B cell (primary cell): ENCODE data around the gene NOC2L. TPM values are rescaled to one million over a fixed set of nuclear protein-coding genes. Genes with fewer than 3 reads are reported as not detected.
A peak's percentile ranks its signal among the peaks of the same experiment; 100 is the strongest.

Experiments used
- ATAC-seq: fragments of 200-7000 bp; cut with Tn5 transposase; one replicate; pipeline ENCODE4 v1.10.0; 2021; ENCODE audit warnings: low read depth, mild to moderate bottlenecking, moderate number of reproducible peaks, moderate library complexity
- CTCF ChIA-PET: fragments of 350-600 bp; sonication (Branson Sonifier 250); formaldehyde crosslinking; loops from one replicate; lab custom pipeline; 2021; ENCODE audit warnings: antibody characterized with exemption, inconsistent platforms; lab: Charles Lee
- POLR2A ChIA-PET: fragments of 350-600 bp; sonication (Branson Sonifier 250); formaldehyde crosslinking; loops from one replicate; lab custom pipeline; 2021; ENCODE audit warnings: antibody characterized with exemption; lab: Charles Lee
- DNase-seq: peaks from one replicate; pipeline ENCODE4 v3.0.0; 2013
- H2AFZ ChIP-seq: 2 replicates; pipeline ENCODE4 v1.6.1; 2012; ENCODE audit warnings: mild to moderate bottlenecking, low read depth, low read length; ENCODE audit not compliant: insufficient read depth, poor library complexity, severe bottlenecking
- H3K27ac ChIP-seq, 2 donors: 1 replicate in 1 of 2; 2 replicates in 1 of 2; pipeline ENCODE4 v1.5.1; 2012 to 2013; ENCODE audit warnings: low read length in 2 of 2, mild to moderate bottlenecking in 2 of 2, moderate library complexity in 1 of 2
- H3K27me3 ChIP-seq, 4 experiments: fragments of 200-600 bp in 1 of 4; sonication (generic) in 1 of 4; replicated peaks in 1 of 4; 1 replicate in 2 of 4; 2 replicates in 2 of 4; pipeline versions ENCODE4 v1.6.1 to v1.7.0; 2013 to 2016; ENCODE audit warnings: low read length in 3 of 4, mild to moderate bottlenecking in 2 of 4, mixed read lengths in 1 of 4, moderate library complexity in 1 of 4; ENCODE audit not compliant: insufficient read depth in 4 of 4, control insufficient read depth in 3 of 4; ENCODE audit errors: control extremely low read depth in 1 of 4
- H3K36me3 ChIP-seq, 2 experiments: replicated peaks in 1 of 2; 1 replicate in 1 of 2; 2 replicates in 1 of 2; pipeline versions ENCODE4 v1.6.1 to v1.7.1; 2013; ENCODE audit warnings: low read length in 1 of 2; ENCODE audit not compliant: insufficient read depth in 2 of 2, control insufficient read depth in 1 of 2; ENCODE audit errors: control extremely low read depth in 1 of 2, extremely low read depth in 1 of 2
- H3K4me1 ChIP-seq, 2 donors: fragments of 200-600 bp in 1 of 2; sonication (generic) in 1 of 2; 1 replicate in 1 of 2; 2 replicates in 1 of 2; pipeline versions ENCODE4 v1.5.1 to v1.6.1; 2013 to 2017; ENCODE audit warnings: low read length in 2 of 2; ENCODE audit not compliant: control insufficient read depth in 2 of 2, insufficient read depth in 2 of 2
- H3K4me2 ChIP-seq: replicated peaks from 2 replicates; pipeline ENCODE3; 2012; ENCODE audit warnings: mild to moderate bottlenecking, low read depth, low read length; ENCODE audit not compliant: poor library complexity, severe bottlenecking
- H3K4me3 ChIP-seq, 5 experiments: fragments of 200-600 bp in 1 of 5; sonication (generic) in 1 of 5; 1 replicate in 3 of 5; 2 replicates in 2 of 5; pipeline versions ENCODE4 v1.5.1 to v1.7.0; 2011 to 2016; ENCODE audit warnings: low read length in 4 of 5, mild to moderate bottlenecking in 4 of 5, low read depth in 2 of 5, control low read depth in 1 of 5, moderate library complexity in 1 of 5; ENCODE audit not compliant: insufficient read depth in 1 of 5; ENCODE audit errors: control extremely low read depth in 1 of 5, extremely low read depth in 1 of 5
- H3K79me2 ChIP-seq: fragments of 200-600 bp; sonication (generic); one replicate; pipeline ENCODE4 v1.6.0; 2016; ENCODE audit warnings: low read length; ENCODE audit not compliant: control insufficient read depth, insufficient read depth
- H3K9ac ChIP-seq: fragments of 200-600 bp; sonication (generic); 2 replicates; pipeline ENCODE4 v1.6.1; 2017; ENCODE audit warnings: mild to moderate bottlenecking, low read length, moderate library complexity
- H3K9me3 ChIP-seq, 3 donors: one replicate each; pipeline versions ENCODE4 v1.6.1 to v1.7.1; 2013; ENCODE audit warnings: low read length in 2 of 3; ENCODE audit not compliant: control insufficient read depth in 2 of 3, insufficient read depth in 1 of 3; ENCODE audit errors: control extremely low read depth in 1 of 3
- H4K20me1 ChIP-seq: 2 replicates; pipeline ENCODE4 v1.6.0; 2012; ENCODE audit warnings: mild to moderate bottlenecking, low read length; ENCODE audit not compliant: insufficient read depth, control insufficient read depth, poor library complexity, severe bottlenecking
- H3K27ac Mint-ChIP-seq: one replicate; pipeline ENCODE4 v1.8.0; 2021; ENCODE audit warnings: mixed read lengths
- H3K27me3 Mint-ChIP-seq: one replicate; pipeline ENCODE4 v1.8.0; 2021; ENCODE audit warnings: mixed read lengths
- H3K4me1 Mint-ChIP-seq: one replicate; pipeline ENCODE4 v1.8.0; 2021; ENCODE audit warnings: mixed read lengths
- H3K4me3 Mint-ChIP-seq: one replicate; pipeline ENCODE4 v1.8.0; 2021; ENCODE audit warnings: mixed read lengths
- H3K9me3 Mint-ChIP-seq: one replicate; pipeline ENCODE4 v1.8.0; 2022; ENCODE audit warnings: mixed read lengths; ENCODE audit not compliant: insufficient read depth
- EZH2 ChIP-seq: IDR thresholded peaks from 2 replicates; pipeline ENCODE4 v1.6.1; 2012; ENCODE audit warnings: borderline replicate concordance, low read depth, mild to moderate bottlenecking, moderate library complexity, low read length; ENCODE audit not compliant: insufficient read depth, poor library complexity, severe bottlenecking
- WGBS: methylation state at CpG from one replicate; pipeline ENCODE4 v1.1.5; 2013; ENCODE audit warnings: missing lambda C conversion rate; ENCODE audit not compliant: insufficient coverage; 5-methylcytosine and 5-hydroxymethylcytosine counted together
- intact Hi-C: fragments of 100-400 bp; cut with micrococcal nuclease; formaldehyde crosslinking; loops from one replicate; pipeline ENCODE4 v1.10.0; 2022
- polyA plus RNA-seq: library from polyadenylated mRNA; depleted of rRNA; stranded (reverse); fragments of >200 nt; gene quantifications from 2 replicates; pipeline ENCODE4 v1.2.3, GENCODE V29; 2012
- total RNA-seq, 2 donors: library from RNA; stranded (reverse); fragments of 120-200 nt in 1 of 2; gene quantifications; 1 replicate in 1 of 2; 2 replicates in 1 of 2; pipeline versions ENCODE4 v1.2.3 to v1.2.4, GENCODE V29; 2013 to 2022
- TF ChIP-seq, protein P1 (sequence below): fragments of 200-600 bp; IDR thresholded peaks from one replicate; pipeline ENCODE4 v1.8.0; 2022; ENCODE audit warnings: antibody characterized with exemption, mild to moderate bottlenecking

Gene NOC2L
- total and polyA plus RNA-seq, 2 donors (not counting 1 experiment from before 2014, with no cell fraction given): 48.0 to 64.1 TPM

DNA sequence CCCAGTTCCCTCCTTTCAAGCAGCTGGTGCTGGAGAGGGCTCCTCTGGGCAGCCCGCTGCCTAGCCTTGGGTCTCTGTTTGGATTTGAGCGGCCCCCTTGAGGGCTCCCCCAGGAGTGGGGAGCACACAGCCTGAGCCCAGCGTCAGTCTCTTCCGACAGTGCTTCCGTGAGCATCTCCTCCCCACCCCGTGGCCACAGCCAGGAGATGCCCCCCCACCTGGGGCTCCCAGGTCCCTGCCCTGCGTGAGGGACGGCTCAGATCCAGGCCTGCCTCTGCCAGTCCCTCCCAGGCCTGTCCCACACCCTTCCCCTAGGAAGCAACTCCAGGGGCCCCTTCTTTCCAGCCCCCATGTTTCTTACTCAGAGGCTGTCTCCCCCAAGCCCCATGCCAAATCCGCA lies 31.8 kb downstream of the NOC2L start:
- no peak for TF ChIP-seq EZH2
- TF ChIP-seq, protein P1, sequence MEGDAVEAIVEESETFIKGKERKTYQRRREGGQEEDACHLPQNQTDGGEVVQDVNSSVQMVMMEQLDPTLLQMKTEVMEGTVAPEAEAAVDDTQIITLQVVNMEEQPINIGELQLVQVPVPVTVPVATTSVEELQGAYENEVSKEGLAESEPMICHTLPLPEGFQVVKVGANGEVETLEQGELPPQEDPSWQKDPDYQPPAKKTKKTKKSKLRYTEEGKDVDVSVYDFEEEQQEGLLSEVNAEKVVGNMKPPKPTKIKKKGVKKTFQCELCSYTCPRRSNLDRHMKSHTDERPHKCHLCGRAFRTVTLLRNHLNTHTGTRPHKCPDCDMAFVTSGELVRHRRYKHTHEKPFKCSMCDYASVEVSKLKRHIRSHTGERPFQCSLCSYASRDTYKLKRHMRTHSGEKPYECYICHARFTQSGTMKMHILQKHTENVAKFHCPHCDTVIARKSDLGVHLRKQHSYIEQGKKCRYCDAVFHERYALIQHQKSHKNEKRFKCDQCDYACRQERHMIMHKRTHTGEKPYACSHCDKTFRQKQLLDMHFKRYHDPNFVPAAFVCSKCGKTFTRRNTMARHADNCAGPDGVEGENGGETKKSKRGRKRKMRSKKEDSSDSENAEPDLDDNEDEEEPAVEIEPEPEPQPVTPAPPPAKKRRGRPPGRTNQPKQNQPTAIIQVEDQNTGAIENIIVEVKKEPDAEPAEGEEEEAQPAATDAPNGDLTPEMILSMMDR: no peak
- H3K79me2 ChIP-seq: no peaks in the 10 kb centered on the region
- H3K27me3 ChIP-seq: peaks cover 0 to 64% (median 21%) of the 10 kb centered on the region in 4 experiments
- no peak overlapping the region for H3K4me3 ChIP-seq
- peaks cover 39% of the 10 kb centered on the region for H3K27me3 Mint-ChIP-seq
- no peak overlapping the region for H3K27ac Mint-ChIP-seq
- H3K4me2 ChIP-seq: no peak overlapping the region
- DNase-seq (no peak), ATAC-seq (no peak)
- H3K9me3 Mint-ChIP-seq: no peaks in the 10 kb centered on the region
- H3K27ac ChIP-seq: no peak overlapping the region
- H4K20me1 ChIP-seq: no peaks in the 10 kb centered on the region
- no peak overlapping the region for H2AFZ ChIP-seq
- H3K9ac ChIP-seq: no peak overlapping the region
- H3K36me3 ChIP-seq: no peaks in the 10 kb centered on the region
- H3K9me3 ChIP-seq: peaks cover 0 to 3% (median 0%) of the 10 kb centered on the region in 3 donors
- CTCF ChIA-PET: no interaction called here
- no peak overlapping the region for H3K4me3 Mint-ChIP-seq
- H3K4me1 ChIP-seq: peaks cover 21 to 31% of the 10 kb centered on the region in 2 donors
- 78% methylated on average over 8 of the region's 9 CpGs for WGBS
- H3K4me1 Mint-ChIP-seq: peaks cover 11% of the 10 kb centered on the region
- POLR2A ChIA-PET: no interaction called here
- intact Hi-C loops: no loop called here

DNA sequence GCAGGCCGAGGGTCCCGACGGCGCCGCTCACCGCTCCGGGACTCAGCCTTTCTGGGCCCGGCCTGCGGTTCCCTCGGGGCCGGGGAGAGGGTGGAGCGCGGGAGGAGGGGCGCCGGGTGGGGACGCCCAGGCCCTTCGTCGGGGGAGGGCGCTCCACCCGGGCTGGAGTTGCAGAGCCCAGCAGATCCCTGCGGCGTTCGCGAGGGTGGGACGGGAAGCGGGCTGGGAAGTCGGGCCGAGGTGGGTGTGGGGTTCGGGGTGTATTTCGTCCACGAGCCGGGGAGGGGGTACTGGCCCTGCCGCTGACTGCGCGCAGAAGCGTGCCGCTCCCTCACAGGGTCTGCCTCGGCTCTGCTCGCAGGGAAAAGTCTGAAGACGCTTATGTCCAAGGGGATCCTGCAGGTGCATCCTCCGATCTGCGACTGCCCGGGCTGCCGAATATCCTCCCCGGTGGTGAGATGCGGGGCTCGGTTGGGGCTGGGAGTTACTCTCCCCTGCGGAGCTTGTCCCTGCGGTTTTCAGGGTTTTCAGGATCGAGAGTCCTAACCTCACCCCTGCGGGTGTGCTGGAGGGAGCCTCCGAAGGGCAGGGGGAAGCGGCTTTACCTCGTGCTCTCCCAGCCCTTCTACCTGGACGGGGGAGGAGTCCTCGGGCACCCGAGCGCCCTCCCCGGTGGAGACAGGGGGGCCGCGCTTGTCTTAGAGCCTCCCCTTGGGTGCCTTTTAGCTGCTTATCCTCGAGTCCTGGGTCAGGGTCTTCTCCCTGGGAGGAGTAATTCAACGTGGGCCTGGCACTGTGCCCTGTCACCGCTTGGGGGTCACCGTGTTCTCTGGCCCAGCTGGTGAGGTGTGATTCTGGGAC lies 33.3 kb downstream of the NOC2L start:
- H3K9ac ChIP-seq: no peak overlapping the region
- Mint-ChIP-seq H3K27ac (no peak overlapping the region), H3K4me1 (peaks cover 19% of the 10 kb centered on the region), H3K27me3 (peaks cover 43% of the 10 kb centered on the region), H3K9me3 (no peaks in the 10 kb centered on the region), H3K4me3 (peak overlapping the region; percentile 76)
- TF ChIP-seq, protein P1: no peak
- TF ChIP-seq EZH2: peak; percentile 81
- DNase-seq (peak; percentile 48), ATAC-seq (no peak)
- CTCF ChIA-PET: no interaction called here
- H4K20me1 ChIP-seq: no peaks in the 10 kb centered on the region
- 8% methylated on average over 63 of the region's 65 CpGs for WGBS
- H3K9me3 ChIP-seq: peaks cover 0 to 13% (median 0%) of the 10 kb centered on the region in 3 donors
- POLR2A ChIA-PET: no interaction called here
- H3K27me3 ChIP-seq: peaks cover 0 to 73% (median 32%) of the 10 kb centered on the region in 4 experiments
- H3K27ac ChIP-seq: no peak overlapping the region
- peaks cover 29 to 43% of the 10 kb centered on the region in 2 donors for H3K4me1 ChIP-seq
- no peaks in the 10 kb centered on the region for H3K79me2 ChIP-seq
- peak overlapping the region; percentile 90 for H3K4me2 ChIP-seq
- intact Hi-C loops: no loop called here
- no peaks in the 10 kb centered on the region for H3K36me3 ChIP-seq
- H2AFZ ChIP-seq: no peak overlapping the region
- H3K4me3 ChIP-seq: peak overlapping the region in 1 of 5 experiments; percentile 9
